ENCODE data around the gene FNDC3B.

Gene FNDC3B

DNA sequence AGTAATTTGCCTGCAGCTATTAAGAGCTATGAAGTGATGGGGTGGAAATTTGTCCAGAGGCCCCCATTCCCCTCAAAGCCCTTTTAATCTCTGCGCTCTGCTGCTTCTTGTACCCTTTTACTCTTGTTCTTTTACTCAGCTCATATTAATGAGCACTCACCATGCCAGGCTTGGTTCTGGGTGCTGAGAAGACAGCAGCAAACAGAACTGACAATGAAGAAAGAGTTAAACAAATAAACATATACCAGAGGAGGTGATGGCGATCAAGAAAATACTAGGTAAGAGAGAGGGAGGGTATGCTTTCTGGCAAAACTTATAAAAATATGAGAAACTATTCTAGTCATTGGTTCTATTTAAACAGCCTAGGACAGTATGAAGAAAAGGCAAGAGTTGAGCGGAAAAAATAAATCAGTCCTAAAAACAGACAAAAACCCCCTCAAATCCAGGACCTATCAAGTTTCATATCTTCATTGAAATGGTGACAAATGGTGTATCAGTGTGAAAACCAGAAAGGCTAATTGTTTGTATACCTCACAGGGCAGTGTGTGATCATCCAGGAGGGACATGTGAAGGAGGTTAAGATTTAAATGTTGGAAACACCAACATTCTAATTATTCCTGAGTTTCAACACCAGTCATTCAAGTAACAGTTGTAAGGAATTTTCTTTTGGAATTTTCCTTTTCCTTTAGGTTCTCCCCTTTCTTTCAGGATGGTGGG lies 144.9 kb downstream of the FNDC3B start:
- FAIRE-seq (no peak), DNase-seq (ENCODE audit: insufficient read length, low spot score) (no peak)
- TF ChIP-seq, protein P1, sequence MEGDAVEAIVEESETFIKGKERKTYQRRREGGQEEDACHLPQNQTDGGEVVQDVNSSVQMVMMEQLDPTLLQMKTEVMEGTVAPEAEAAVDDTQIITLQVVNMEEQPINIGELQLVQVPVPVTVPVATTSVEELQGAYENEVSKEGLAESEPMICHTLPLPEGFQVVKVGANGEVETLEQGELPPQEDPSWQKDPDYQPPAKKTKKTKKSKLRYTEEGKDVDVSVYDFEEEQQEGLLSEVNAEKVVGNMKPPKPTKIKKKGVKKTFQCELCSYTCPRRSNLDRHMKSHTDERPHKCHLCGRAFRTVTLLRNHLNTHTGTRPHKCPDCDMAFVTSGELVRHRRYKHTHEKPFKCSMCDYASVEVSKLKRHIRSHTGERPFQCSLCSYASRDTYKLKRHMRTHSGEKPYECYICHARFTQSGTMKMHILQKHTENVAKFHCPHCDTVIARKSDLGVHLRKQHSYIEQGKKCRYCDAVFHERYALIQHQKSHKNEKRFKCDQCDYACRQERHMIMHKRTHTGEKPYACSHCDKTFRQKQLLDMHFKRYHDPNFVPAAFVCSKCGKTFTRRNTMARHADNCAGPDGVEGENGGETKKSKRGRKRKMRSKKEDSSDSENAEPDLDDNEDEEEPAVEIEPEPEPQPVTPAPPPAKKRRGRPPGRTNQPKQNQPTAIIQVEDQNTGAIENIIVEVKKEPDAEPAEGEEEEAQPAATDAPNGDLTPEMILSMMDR (IDR thresholded peaks at IDR 0.05; ENCODE audit: insufficient read depth, missing control alignments) = no peak

DNA sequence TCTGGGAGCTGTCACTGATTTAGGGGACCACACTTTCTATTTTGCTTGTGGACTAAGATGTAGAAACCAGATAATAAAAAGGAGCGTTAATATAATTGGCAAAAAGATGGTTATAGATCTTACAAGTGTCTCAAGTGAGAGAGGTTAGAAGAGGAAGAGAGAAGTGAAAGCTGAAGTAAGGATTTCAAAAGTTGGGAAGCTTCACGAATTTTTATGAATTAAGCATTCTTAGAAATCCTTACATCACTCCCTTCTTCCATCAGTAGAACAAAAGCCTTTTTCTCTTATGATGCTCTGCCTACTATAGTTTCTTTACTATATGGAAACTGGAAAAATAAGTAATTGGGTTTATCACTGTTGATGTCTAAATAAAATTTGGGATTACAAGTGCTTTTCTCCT lies 146.5 kb downstream of the FNDC3B start:
- DNase-seq (ENCODE audit: insufficient read length, low spot score) = no peak
- TF ChIP-seq, protein P1 (IDR thresholded peaks at IDR 0.05; ENCODE audit: insufficient read depth, missing control alignments) = no peak
- FAIRE-seq = no peak

DNA sequence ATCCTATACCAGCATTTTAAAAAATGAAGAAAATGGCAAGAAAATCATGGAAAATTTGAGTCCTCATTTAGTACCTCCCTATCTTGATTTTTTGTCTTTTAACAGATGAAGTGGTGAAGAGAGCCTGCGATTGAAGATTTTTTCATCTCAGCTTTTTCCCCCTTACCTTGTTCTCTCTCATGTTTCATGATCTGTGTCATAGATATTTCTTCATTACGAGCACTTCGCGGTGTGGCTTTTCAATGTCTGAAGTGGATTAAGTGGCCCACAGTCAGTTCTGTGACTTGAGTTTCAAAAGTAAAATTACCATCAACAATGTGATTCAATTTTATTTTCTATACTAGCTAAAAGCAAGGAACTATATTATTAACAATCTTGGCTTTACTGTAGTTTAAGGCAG lies 147.2 kb downstream of the FNDC3B start:
- DNase-seq (ENCODE audit: insufficient read length, low spot score) (no peak), FAIRE-seq (no peak)
- TF ChIP-seq, protein P1 (IDR thresholded peaks at IDR 0.05; ENCODE audit: insufficient read depth, missing control alignments) = no peak

DNA sequence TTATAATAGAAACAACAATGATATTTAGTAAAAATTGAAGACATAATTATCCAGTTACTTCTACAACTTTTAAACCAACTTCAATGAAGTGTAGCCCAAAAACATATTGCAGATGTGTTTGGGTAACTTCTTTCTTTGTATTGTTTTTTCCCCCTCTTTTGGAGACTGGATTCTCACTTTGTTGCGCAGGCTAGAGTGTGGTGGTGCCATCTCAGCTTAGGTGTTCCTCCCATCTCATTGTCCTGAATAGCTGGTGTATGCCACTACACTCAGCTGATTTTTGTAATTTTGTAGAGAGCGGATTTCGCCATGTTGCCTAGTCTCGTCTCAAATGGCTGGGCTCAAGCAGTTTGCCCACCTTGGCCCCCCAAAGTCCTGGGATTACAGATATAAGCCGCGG lies 148.1 kb downstream of the FNDC3B start:
- DNase-seq (ENCODE audit: insufficient read length, low spot score) = no peak
- TF ChIP-seq, protein P1 (IDR thresholded peaks at IDR 0.05; ENCODE audit: insufficient read depth, missing control alignments) = no peak
- FAIRE-seq = no peak

DNA sequence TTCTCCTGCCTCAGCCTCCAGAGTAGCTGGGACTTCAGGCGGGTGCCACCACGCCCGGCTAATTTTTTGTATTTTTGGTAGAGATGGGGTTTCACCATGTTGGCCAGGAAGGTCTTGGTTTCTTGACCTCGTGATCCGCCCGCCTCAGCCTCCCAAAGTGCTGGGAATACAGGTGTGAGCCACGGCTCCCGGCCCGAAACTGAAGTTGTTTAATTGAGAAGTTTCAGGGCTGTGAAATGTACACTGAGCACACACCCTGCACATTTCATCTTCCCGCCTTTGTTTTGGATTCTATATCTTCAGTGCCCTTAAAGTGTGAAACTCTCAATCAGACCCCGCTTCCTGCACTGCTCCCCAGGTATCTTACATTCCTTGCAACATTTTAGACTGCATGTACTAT lies 149.1 kb downstream of the FNDC3B start:
- no peak for DNase-seq (ENCODE audit: insufficient read length, low spot score)
- FAIRE-seq = no peak
- TF ChIP-seq, protein P1 (IDR thresholded peaks at IDR 0.05; ENCODE audit: insufficient read depth, missing control alignments) = no peak

DNA sequence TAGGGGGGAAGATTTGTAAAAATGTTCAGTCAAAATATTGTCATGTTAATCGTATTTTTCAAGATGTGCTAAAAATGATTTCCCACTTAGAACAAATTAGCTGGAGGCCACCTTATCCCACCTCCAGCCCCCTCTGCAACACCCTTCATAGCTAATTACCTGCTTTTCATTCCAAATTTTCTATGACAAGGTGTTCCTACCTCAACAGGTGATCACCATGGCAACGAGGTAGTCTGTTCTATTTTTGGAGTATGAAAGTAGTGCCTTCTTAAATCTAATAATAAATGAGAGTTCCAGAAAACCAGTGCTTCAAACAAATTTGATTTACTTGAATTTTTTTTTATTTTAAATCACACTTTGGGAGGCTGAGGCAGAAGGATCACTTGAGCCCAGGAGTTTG lies 149.8 kb downstream of the FNDC3B start:
- FAIRE-seq (no peak), DNase-seq (ENCODE audit: insufficient read length, low spot score) (no peak)
- TF ChIP-seq, protein P1 (IDR thresholded peaks at IDR 0.05; ENCODE audit: insufficient read depth, missing control alignments) = no peak

DNA sequence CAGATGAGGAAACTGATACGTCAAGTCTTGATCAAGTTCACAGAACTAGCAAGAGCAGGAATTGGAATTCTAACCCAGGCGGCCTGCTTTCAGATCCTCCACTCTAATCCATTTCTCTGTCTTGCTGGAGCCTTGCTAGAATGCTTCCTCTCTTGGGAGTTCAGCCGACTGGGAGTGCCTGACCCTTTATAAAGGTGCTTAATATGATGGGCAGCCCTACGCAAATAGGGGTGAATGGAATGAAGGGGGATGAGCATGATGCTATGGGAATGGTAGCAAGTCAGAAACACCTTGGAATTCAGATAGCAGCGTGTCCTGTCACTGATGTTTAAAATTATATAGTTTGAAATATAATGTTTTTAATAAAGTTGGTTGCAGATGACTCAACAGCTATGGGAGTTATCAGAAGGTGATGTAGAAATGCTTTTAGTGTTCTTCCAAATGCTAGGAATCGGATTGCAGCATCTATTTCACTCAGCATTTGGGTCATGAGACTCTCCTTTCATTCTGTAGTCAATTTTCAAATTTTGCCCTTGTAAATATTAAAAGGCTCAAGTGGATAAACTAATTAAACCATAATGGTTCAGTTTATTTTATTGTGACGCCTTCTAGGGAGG lies 150.7 kb downstream of the FNDC3B start:
- TF ChIP-seq, protein P1 (IDR thresholded peaks at IDR 0.05; ENCODE audit: insufficient read depth, missing control alignments) = no peak
- no peak for FAIRE-seq
- DNase-seq (ENCODE audit: insufficient read length, low spot score) = no peak
